GM21619 (cell line): ENCODE measurements around the gene TBCA.

ENCODE experiments used
- ATAC-seq: cut with Tn5 transposase; IDR thresholded peaks from one replicate; pipeline ENCODE4 v1.9.1; 2021; ENCODE audit not compliant: unreplicated experiment

Gene TBCA, protein sequence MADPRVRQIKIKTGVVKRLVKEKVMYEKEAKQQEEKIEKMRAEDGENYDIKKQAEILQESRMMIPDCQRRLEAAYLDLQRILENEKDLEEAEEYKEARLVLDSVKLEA

DNA sequence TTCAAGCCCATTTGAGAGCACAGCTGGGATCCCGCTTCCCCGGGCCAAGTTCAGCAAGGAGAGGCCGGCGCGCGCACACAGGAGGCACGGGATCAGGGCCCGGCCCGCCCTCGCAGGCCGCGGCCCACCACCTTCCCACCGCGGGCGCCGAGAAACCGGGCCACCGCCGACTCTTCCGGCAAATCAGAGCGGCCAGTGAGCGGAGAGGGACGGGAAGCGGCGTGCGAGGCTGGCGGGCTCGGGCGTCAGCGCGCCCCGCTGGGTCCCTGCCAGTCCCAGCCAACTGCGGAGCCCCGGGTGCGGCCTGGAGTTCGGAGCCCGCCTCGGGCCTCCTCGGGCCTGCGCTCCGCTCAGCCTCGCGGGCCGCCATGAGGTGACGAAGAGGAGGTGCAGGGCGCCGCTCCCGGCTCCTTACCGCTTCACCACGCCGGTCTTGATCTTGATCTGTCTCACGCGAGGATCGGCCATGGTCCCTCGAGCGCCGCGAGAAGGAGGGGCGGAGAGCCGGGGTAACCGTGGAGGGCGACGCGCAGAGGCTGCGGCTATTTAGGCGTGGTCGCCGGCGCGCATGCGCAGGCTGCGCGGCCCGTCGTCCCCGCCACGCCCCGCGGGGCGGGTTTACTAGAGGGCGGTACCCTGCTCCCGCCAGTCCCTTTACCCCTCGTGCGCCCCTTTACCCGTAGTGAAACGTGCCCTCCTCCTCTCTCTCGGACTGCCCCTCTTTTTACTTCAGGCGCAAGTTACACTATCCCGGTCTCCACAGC is at the start of gene TBCA:
TBCA (minus strand) TSS at position 550 of the 764 bp plus-strand sequence; CDS start at position 468, 82 bp downstream.
- peak; percentile 85 for ATAC-seq

DNA sequence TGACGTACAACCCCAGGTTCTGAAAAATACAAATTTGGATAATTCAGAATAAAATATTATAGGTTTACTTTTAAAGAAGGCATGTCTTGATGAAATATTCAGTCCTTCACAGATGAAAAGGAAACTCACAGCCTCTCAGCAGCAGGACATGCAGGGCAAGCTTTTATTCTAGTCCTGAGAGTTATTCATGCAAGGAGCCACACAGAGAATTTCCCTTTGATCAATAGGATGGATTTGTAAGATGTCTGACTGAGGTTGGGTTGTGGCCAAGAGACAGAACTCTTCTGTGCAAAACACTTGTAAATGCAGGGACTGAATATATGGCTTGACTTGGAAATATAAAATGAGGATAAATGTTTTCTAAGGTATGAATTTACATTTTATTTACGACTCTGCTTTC is 48.8 kb upstream of the TBCA start:
- ATAC-seq = no peak

DNA sequence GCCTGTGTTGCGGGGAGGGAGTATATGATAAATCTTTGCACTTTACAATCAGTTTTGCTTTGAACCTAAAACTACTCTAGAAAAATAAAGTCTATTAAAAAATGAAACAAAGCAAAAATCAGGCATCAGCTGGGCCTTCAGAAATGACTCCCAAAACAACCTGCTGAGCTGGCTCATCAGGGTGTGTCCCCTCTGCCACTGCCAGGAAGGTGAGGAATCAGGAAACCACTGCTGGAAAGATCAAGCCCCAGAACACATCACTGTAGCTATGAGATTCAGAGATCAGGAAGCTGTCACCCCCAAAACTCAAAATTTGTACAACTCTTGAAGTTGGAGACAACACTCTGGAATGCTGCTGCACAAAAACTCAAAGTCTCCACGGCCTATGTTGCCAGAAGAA is 40.5 kb upstream of the TBCA start:
- no peak for ATAC-seq

DNA sequence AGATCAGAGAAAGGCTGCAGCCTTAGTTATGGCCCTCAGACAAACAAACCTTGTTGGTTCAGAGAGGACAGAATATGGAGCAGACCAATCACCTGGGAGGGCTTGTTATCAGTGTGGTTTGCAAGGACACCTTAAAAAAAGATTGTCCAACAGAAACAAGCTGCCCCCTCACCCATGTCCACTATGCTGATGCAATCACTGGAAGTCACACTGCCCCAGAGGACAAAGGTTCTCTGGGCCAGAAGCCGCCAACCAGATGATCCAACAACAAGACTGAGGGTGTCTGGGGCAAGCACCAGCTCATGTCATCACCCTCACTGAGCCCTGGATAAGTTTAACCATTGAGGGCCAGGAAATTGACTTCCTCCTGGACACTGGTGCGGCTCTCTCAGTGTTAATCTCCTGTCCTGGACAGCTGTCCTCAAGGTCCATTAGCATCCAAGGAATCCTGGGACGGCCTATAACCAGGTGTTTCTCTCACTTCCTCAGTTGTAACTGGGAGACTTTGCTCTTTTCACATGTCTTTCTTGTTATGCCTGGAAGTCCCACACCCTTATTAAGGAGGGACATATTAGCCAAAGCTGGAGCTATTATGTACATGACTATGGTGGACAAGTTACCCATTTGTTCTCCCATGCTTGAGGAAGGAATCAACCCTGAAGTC is 36.9 kb upstream of the TBCA start:
- ATAC-seq = no peak

DNA sequence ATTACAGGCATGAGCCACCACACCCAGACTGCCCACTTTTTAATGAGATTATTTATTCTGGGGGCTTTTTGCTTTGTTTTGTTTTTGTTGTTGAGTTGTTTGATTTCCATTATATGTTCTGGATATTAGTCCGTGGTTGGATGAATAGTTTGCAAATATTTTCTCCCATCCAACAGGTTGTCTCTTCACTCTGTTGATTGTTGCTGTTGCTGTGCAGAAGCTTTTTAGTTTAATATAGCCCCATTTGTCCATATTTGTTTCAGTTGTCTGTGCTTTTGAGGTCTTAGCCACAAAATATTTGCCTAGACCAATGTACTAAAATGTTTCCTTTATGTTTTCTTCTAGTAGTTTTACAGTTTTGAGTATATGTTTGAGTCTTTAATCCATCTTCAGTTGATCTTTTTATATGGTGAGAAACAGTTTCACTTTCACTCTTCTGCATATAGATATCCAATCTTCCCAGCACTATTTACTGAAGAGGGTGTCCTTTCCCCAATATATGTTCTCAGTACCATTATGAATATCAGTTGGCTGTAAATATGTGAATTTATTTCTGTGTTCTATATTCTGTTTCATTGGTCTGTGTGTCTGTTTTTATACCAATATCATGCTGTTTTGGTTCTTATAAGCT is 30.2 kb upstream of the TBCA start:
- ATAC-seq = no peak

DNA sequence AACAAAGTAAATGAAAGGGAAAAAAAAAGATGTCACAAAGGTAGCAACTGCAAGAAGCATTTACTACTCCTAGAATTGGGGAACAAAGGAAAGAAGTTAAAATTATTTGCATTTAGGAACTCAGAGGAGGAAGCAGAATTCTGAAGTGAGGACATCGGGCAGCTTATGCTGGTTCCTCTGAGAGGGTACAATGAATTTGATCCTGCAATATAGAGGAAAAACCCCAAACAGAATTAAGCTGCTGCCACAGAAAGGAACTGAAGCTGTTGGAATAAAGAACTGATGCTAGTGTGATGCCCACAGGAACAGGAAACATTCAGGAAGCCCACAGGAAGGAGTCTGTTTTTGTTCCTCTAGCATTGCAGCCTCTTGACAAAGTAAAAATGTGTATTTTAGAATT is 22.3 kb upstream of the TBCA start:
- ATAC-seq = no peak

DNA sequence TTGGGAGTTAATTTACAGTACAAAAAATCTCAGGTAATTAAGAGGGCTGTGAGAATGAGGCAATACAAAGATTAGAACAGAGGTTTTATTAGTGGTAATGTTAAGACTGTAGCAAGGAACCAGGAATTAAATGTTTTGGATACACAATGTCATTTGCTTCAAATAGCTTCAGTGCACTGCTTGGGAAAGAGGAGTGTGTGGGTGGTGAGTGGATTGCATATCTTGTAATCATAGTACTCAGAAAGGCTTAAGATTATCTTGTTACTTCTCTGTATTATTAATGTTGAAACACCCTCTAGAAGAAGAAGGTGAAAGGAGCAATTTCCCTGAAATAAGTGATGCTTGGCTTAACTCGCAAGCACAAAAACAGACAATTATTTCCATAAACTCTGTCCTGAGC is 21.0 kb upstream of the TBCA start:
- no peak for ATAC-seq

DNA sequence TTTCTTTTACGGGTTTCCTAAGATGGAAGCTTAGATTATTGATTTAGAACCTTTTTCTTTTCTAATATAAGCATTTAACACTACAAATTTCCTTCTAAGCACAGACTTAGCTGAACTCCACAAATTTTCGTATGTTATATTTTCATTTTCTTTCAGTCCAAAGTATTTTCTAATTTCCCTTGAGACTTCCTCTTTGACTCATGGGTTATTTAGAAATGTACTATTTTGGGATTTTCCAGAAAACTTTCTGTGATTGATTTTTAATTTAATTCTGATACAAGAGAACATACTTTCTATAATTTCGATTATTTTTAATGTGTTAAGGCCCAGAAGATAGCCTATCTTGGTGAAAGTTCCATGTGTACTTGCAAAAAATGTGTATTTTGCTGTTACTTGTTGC is 19.7 kb upstream of the TBCA start:
- no peak for ATAC-seq

DNA sequence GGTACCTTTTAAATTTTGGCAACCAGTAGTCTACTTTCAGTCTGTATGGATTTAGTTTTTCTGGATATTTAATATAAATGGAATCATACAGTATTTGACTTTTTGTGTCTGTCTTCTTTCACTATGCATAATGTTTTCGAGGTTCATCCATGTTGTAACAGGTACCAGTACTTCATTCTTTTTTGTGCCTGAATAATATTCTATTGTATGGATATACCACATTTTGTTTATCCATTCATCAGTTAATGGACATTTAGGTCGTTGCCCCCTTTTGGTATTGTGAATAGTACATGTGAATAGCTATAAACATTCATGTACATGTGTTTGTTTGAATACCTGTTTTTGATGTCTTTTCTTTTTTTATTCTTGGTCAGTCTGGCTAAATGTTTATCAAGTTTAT is 19.1 kb upstream of the TBCA start:
- no peak for ATAC-seq

DNA sequence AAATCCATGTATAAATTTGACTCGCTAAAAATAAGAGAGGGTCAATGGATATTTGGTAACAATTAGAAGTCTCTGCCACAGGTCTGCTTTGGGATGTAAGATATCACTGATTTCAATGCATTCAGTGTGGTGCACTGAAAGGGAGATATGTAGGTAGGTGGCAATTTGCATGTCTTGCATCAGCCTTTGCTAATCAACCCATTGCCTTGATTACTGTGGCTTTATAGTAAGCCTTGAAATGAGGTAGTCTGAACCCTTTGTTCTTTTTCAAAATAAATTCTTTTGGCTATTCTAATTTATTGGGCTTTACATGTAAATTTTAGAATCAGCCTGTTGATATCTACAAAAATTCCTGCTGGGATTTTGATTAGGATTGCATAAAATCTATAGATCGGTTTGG is 15.8 kb upstream of the TBCA start:
- no peak for ATAC-seq

DNA sequence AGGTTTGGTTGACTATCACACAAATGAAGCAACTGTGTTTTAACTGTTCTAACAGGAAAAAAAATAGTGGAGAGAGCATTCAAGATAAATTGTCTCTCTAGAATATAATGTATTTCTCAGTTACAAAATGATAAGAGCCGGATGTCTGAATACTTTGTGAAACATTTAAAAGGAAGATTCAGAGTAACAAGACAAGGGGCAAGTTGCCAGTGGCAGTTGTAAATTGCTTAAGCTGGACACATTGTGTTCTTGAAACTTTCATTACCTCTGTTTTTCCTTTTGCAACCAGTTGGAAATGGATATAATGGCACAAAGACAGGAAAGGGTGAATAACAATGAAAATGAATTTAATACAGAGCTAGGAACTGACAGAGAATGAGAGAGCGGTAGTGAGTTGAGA is 15.2 kb upstream of the TBCA start:
- no peak for ATAC-seq

DNA sequence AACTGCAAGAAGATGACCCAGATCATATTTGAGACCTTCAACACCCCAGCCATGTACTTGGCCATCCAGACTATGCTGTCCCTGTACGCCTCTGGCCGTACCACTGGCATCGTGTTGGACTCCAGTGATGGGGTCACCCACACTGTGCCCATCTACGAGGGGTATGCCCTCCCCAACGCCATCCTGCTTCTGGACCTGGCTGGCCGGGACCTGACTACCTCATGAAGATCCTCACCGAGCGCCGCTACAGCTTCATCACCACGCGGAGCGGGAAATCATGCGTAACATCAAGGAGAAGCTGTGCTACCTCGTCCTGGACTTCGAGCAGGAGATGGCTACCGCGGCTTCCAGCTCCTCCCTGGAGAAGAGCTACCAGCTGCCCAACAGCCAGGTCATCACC is 9.1 kb upstream of the TBCA start:
- no peak for ATAC-seq

DNA sequence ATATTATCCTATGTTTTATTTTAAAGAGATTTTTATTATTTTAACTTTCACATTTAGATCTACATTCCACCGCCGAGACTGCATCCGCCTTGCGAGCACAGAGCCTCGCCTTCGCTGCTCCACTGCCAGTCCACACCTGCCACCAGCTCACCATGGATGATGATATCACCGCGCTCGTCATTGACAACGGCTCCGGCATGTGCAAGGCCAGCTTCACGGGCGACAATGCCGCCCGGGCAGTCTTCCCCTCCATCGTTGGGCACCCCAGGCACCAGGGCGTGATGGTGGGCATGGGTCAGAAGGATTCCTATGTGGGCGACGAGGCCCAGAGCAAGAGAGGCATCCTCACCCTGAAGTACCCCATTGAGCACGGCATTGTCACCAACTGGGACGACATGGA is 8.6 kb upstream of the TBCA start:
- ATAC-seq = no peak

DNA sequence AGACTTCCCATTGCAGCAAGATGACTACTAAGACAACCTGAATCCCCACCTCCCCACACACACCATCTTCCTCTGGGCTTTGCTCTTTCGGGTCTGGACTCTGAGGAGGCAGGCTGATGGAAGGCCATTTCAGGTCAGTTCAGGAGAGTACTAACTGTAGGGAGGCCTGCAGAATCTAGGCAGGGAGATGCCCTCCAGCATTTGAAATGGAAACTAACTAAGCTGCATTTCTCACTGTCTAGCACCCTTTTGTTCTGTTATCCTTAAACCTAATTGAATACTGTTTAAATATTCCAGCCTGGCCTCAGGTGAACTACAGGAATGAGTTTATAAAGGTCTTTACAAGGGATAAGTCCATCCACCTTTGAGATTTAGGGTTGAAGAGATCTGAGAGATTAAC is 4.9 kb upstream of the TBCA start:
- ATAC-seq = no peak

DNA sequence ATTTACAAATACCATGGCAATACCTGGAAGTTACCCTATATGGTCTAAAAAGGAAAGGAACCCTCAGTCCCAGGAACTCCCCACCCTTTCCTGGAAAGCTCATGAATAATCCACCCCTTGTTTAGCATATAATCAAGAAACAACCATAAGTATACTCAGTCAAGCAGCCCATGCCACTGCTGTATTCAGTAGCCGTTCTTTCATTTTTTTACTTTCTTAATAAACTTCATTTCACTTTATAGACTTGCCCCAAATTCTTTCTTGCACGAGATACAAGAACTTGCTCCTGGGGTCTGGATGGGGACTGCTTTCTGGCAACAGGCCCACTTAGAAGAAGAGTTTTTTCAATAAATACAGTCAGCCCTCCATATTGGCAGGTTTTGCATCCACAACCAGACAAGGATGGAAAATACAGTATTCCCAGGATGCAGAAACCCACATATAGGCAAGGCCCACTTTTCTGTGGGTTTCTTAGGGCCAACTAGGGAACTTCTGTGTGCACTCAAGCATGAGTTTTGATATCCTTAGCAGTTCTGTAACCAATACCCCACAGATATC is 2.8 kb upstream of the TBCA start:
- ATAC-seq = no peak

DNA sequence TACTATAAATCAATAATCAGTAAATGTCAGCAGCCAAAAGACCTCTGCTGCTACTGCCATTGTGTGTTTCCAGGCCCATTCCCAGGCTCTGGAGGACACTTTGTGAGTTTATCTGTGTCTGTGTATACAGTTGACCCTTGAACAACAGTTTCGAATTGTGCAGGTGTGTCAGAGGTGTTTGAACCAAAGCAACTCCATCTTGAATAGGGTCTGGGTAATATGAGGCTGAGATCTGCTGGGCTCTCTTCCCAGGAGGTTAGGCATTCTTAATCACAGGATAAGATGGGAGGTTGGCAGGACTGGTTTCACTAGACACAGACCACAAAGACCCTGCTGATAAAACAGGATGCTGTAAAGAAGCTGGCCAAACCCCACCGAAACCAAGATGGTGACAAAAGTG is 2.3 kb upstream of the TBCA start:
- ATAC-seq = no peak

DNA sequence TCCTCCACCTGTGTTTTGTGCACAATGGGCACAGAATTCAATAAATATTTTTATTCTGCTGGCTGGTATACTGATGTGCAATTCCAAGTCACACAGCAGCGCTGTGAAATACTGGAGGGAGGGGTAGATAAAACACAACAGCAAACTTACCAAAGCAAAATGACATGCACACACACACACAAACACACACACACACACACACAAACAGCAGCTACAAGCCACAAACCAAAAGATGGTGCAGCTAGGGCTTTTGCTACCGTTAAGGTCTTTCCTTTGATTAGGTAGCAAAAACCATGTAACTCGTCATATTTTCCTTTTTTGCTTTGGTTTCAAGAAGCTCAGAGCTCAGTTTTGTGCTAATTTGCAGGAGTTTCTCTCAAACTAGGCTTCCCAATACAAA is 1.8 kb upstream of the TBCA start:
- no peak for ATAC-seq

DNA sequence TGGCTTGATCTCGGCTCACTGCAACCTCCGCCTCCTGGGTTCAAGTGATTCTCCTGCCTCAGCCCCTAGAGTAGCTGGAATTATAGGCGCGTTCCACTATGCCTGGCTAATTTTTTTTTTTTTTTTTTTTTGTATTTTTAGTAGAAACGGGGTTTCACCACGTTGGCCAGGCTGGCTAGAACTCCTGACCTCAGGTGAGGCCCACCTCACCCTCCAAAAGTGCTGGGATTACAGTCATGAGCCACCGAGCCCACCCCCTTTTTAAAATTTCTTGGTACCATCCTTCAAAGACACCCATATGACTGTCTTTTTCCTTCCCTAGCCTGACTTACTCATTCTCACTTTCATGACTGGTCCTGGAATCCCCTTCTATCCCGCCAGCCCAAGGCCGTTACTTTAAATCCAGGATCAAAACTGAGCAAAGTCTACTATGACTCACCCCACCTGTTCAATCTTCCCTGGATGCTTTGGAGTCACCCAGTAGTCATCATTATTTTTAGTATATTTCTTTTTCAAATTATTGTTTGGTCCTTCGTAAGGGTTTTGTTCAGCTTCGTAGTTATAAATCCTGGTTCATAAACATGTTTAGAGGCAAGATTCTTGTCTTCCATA is 1.2 kb upstream of the TBCA start:
- ATAC-seq = no peak

DNA sequence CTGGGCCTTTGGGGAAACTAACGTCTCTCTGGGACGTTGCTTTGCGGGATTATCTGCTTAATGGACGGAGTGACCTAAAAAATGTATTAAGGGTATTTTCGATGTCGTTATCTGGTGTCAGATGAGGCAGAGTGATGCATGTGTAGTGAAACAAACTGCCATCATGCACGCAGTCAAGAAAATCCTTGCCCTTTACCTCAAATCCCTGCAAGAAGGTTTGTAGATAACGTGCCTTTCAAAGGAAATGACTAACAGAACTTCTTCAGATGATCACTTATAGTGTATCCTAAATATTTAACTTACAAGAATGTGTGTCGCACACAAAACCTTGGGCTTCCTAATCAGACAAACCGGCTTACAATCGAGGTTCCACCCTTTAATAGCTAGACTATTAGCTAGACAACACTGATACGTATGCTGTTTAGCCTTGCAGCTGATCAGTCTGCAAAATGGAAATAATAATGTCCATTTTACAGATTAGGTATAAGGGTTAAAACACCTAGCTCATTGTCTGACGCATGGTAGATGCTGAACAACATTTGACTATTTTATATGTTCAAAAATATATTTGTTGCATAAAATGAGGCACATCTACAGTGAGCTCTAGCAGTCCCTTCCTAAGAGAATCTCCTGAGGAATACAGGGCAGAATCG is 541 bp upstream of the TBCA start:
- no peak for ATAC-seq

DNA sequence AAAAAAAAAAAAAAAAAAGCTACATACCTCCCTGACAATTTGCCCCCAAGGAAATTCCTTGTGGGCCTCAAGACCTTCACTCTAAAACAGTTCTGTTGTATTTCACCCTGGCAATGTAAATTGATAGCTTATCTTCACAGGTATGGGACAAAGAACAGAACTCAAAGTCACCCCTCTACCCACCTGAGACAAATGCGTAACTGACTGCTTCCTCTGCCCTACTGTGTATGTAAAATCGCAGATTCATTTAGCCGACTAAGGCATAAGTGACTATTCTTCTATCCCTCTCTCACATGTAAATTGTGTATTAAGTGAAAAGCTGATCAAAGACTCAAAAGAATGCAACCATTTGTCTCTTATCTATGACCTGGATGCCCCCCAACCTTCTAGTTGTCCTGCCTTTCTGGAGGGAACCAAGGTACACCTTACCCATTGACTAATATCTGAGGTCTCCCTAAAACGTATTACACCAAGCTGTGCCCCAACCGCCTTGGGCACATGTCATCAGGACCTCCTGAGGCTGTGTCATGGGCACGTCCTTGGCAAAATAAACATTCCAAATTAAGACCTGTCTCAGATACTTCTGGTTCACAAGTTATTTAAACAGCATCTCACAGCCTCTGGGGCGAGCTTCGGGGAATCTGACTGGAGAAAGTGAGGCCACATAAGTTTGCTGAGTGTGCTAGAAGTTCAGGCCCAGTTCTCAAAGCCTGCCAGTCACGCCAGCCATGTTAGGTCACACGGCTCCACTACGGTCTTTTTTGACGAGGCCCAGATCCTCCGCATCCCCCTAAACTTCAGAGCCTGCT is 954 bp downstream of the TBCA start:
- peak; percentile 14 for ATAC-seq
